GM23338 (cell line): Measurements from ENCODE around the gene MRPL37. TPM values are rescaled to one million over a fixed set of nuclear protein-coding genes. Genes with fewer than 3 reads are reported as not detected.

ENCODE experiments used
- ATAC-seq: fragments of 200-7000 bp; cut with Tn5 transposase; 3 replicates; pipeline ENCODE4 v1.9.1; 2020
- DNase-seq: peaks from one replicate; pipeline ENCODE4 v3.0.0-alpha.2; 2015; ENCODE audit warnings: low spot score
- H2AFZ ChIP-seq: fragments of 200-600 bp; sonication (generic); 2 replicates; pipeline ENCODE4 v1.8.0; 2016; ENCODE audit warnings: antibody characterized with exemption, mild to moderate bottlenecking, moderate library complexity
- H3F3A ChIP-seq: fragments of 200-600 bp; sonication (generic); replicated peaks from 2 replicates; pipeline ENCODE4 v1.8.0; 2017; ENCODE audit warnings: antibody characterized with exemption, mixed run types, low read depth
- H3K27ac ChIP-seq: fragments of 200-600 bp; sonication (generic); 2 replicates; pipeline ENCODE4 v1.6.1; 2016; ENCODE audit warnings: low read depth
- H3K27me3 ChIP-seq: fragments of 200-600 bp; sonication (generic); 2 replicates; pipeline ENCODE4 v1.8.0; 2016; ENCODE audit warnings: mild to moderate bottlenecking, mixed run types, moderate library complexity; ENCODE audit not compliant: insufficient read depth
- H3K36me3 ChIP-seq: fragments of 200-600 bp; sonication (generic); 2 replicates; pipeline ENCODE4 v1.8.0; 2016; ENCODE audit warnings: mild to moderate bottlenecking; ENCODE audit not compliant: insufficient read depth
- H3K4me1 ChIP-seq: fragments of 200-600 bp; sonication (generic); 2 replicates; pipeline ENCODE4 v1.8.0; 2016; ENCODE audit warnings: mild to moderate bottlenecking, moderate library complexity; ENCODE audit not compliant: insufficient read depth
- H3K4me2 ChIP-seq: fragments of 200-600 bp; sonication (generic); 2 replicates; pipeline ENCODE4 v1.7.1; 2017; ENCODE audit warnings: mixed run types
- H3K4me3 ChIP-seq: fragments of 200-600 bp; sonication (generic); 2 replicates; pipeline ENCODE4 v1.6.1; 2016; ENCODE audit warnings: mixed run types
- H3K79me2 ChIP-seq: fragments of 200-600 bp; sonication (generic); replicated peaks from 2 replicates; pipeline ENCODE4 v1.8.0; 2017; ENCODE audit warnings: mild to moderate bottlenecking; ENCODE audit not compliant: insufficient read depth
- H3K9me2 ChIP-seq: fragments of 200-600 bp; sonication (generic); 2 replicates; pipeline ENCODE4 v1.8.0; 2017; ENCODE audit not compliant: insufficient read depth
- H4K20me1 ChIP-seq: fragments of 200-600 bp; sonication (generic); replicated peaks from 2 replicates; pipeline ENCODE4 v1.8.0; 2017; ENCODE audit warnings: mild to moderate bottlenecking; ENCODE audit not compliant: insufficient read depth
- H3K27ac Mint-ChIP-seq: 2 replicates; pipeline ENCODE4 v1.8.0; 2020; ENCODE audit warnings: inconsistent platforms, mild to moderate bottlenecking, moderate library complexity, mixed read lengths
- H3K27me3 Mint-ChIP-seq: 3 replicates; pipeline ENCODE4 v1.8.0; 2022; ENCODE audit warnings: low read depth, mild to moderate bottlenecking, moderate library complexity, mixed read lengths, inconsistent platforms; ENCODE audit not compliant: insufficient read depth, poor library complexity
- H3K36me3 Mint-ChIP-seq: 3 replicates; pipeline ENCODE4 v1.8.0; 2021; ENCODE audit warnings: low read depth, mild to moderate bottlenecking, inconsistent platforms, moderate library complexity, mixed read lengths
- H3K4me1 Mint-ChIP-seq: 3 replicates; pipeline ENCODE4 v1.8.0; 2020; ENCODE audit warnings: mild to moderate bottlenecking, inconsistent platforms, mixed read lengths
- H3K4me3 Mint-ChIP-seq: 3 replicates; pipeline ENCODE4 v1.8.0; 2021; ENCODE audit warnings: moderate library complexity, mild to moderate bottlenecking, inconsistent platforms, mixed read lengths
- H3K9me3 Mint-ChIP-seq: 3 replicates; pipeline ENCODE4 v1.8.0; 2020; ENCODE audit warnings: moderate library complexity, mild to moderate bottlenecking, inconsistent platforms, mixed read lengths
- CREB1 ChIP-seq: fragments of 250-450 bp; sonication (Bioruptor Pico); IDR thresholded peaks from 2 replicates; pipeline ENCODE4 v1.5.0; 2020; ENCODE audit warnings: low read depth, mild to moderate bottlenecking, moderate library complexity
- JUNB ChIP-seq: IDR thresholded peaks from one replicate; pipeline ENCODE4 v1.6.1; 2016; ENCODE audit warnings: antibody characterized with exemption; ENCODE audit not compliant: unreplicated experiment
- NANOG ChIP-seq: IDR thresholded peaks from 2 replicates; pipeline ENCODE4 v1.6.1; 2016; ENCODE audit warnings: antibody characterized with exemption, borderline replicate concordance
- POLR2AphosphoS5 ChIP-seq: IDR thresholded peaks from 2 replicates; pipeline ENCODE4 v1.6.1; 2016; ENCODE audit warnings: antibody characterized with exemption, low read depth
- STAT1 ChIP-seq: IDR thresholded peaks from one replicate; pipeline ENCODE4 v1.6.1; 2016; ENCODE audit warnings: antibody characterized with exemption; ENCODE audit not compliant: unreplicated experiment
- ZNF331 ChIP-seq: fragments of 250-450 bp; sonication (Bioruptor Pico); IDR thresholded peaks from 2 replicates; pipeline ENCODE4 v1.5.0; 2020; ENCODE audit warnings: low read depth, mild to moderate bottlenecking, moderate library complexity
- polyA plus RNA-seq: library from polyadenylated mRNA; unstranded; fragments of >200 nt; fragmentation: Nextera tagmentation; extraction: Ambion mirVana; gene quantifications from 2 replicates; pipeline ENCODE4 v1.2.1, GENCODE V29; 2016
- total RNA-seq: library from RNA; depleted of rRNA; stranded (reverse); fragments of >200 nt; shearing (Covaris generic); gene quantifications from 2 replicates; pipeline ENCODE4 v1.2.3, GENCODE V29; 2014
- TF ChIP-seq, protein P1 (sequence below): IDR thresholded peaks from one replicate; pipeline ENCODE4 v1.6.1; 2018; ENCODE audit warnings: antibody characterized with exemption; ENCODE audit not compliant: unreplicated experiment
- TF ChIP-seq, protein P2 (sequence below): IDR thresholded peaks from 2 replicates; pipeline ENCODE4 v1.6.1; 2016; ENCODE audit warnings: antibody characterized with exemption
- TF ChIP-seq, protein P3 (sequence below): fragments of 250-450 bp; sonication (Bioruptor Pico); IDR thresholded peaks from 2 replicates; pipeline ENCODE4 v1.5.0; 2020; ENCODE audit warnings: mild to moderate bottlenecking, moderate library complexity
- TF ChIP-seq, protein P4 (sequence below), 2 experiments: fragments of 200-600 bp in 1 of 2; sonication (generic) in 1 of 2; conservative IDR thresholded peaks; 2 replicates each; pipeline versions ENCODE4 v1.5.1 to v1.6.1; 2016 to 2017; ENCODE audit warnings: antibody characterized with exemption in 2 of 2, low read depth in 2 of 2, mild to moderate bottlenecking in 2 of 2, moderate library complexity in 1 of 2

MRPL37 gene
- total and polyA plus RNA-seq, 2 experiments from 2014 or later: 130 to 155 TPM

DNA sequence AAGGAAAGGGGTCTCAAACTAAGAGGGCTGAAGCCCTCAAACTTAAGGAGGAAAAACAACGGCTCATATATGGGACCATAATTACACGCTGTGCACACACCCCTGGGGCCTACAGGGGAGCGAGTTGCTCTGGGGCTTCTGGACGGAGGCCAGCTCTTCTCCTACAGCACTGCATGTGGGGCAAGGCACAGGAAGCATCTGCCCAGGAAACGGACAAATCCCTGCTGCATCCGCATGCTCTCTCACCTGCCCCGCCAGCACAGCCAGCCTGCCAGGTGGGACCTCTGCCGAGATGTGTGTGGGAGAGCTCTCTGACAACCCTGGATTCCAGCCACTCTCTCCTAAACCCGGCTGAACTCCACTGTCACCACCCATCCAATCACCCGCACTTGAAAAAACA, 54.1 kb downstream of the MRPL37 start (continued):
- no peak for TF ChIP-seq CREB1
- no peak for TF ChIP-seq ZNF331
- TF ChIP-seq STAT1: no peak
- TF ChIP-seq NANOG: no peak
- TF ChIP-seq, protein P1, sequence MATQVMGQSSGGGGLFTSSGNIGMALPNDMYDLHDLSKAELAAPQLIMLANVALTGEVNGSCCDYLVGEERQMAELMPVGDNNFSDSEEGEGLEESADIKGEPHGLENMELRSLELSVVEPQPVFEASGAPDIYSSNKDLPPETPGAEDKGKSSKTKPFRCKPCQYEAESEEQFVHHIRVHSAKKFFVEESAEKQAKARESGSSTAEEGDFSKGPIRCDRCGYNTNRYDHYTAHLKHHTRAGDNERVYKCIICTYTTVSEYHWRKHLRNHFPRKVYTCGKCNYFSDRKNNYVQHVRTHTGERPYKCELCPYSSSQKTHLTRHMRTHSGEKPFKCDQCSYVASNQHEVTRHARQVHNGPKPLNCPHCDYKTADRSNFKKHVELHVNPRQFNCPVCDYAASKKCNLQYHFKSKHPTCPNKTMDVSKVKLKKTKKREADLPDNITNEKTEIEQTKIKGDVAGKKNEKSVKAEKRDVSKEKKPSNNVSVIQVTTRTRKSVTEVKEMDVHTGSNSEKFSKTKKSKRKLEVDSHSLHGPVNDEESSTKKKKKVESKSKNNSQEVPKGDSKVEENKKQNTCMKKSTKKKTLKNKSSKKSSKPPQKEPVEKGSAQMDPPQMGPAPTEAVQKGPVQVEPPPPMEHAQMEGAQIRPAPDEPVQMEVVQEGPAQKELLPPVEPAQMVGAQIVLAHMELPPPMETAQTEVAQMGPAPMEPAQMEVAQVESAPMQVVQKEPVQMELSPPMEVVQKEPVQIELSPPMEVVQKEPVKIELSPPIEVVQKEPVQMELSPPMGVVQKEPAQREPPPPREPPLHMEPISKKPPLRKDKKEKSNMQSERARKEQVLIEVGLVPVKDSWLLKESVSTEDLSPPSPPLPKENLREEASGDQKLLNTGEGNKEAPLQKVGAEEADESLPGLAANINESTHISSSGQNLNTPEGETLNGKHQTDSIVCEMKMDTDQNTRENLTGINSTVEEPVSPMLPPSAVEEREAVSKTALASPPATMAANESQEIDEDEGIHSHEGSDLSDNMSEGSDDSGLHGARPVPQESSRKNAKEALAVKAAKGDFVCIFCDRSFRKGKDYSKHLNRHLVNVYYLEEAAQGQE: no peak
- TF ChIP-seq JUNB: no peak
- TF ChIP-seq, protein P2, sequence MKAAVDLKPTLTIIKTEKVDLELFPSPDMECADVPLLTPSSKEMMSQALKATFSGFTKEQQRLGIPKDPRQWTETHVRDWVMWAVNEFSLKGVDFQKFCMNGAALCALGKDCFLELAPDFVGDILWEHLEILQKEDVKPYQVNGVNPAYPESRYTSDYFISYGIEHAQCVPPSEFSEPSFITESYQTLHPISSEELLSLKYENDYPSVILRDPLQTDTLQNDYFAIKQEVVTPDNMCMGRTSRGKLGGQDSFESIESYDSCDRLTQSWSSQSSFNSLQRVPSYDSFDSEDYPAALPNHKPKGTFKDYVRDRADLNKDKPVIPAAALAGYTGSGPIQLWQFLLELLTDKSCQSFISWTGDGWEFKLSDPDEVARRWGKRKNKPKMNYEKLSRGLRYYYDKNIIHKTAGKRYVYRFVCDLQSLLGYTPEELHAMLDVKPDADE: no peak
- no peak for TF ChIP-seq POLR2AphosphoS5

DNA sequence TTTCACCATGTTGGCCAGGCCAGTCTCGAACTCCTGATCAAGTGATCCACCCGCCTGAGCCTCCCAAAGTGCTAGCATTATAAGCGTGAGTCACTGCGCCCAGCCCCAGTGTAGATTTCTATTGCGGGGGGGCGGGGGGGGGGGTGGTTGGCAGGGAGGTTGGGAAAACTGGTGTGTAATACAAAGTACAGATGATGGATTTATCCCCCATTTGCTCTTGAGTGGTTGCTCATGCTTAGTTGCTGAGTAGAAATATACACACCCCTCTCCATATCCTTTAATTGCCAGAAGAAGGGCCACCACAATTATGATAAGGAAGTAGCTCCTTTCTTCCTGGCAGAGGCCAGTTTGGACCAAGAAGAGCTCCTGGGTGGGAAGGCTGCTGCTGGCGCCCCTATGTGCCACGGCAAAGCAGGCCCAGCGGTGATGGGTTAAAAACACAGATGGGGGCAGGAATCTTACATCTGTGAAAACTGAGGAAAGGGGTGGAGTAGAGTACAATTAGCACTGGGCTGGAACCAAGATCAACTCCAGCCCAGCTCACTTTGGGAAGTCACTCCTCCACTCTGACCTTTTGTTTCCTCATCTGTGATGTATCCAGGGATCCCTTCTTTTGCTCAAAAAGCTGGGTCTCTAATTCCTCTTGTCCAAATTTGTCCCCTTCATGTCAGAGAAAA, 55.2 kb downstream of the MRPL37 start:
- peaks cover 14% of the 10 kb centered on the region for H3K36me3 Mint-ChIP-seq
- H3K4me3 Mint-ChIP-seq: no peak overlapping the region
- H3K27me3 ChIP-seq: no peaks in the 10 kb centered on the region
- peaks cover 46% of the 10 kb centered on the region for H3K4me1 Mint-ChIP-seq
- no peak overlapping the region for H3K4me2 ChIP-seq
- H3K27ac ChIP-seq: no peak overlapping the region
- no peaks in the 10 kb centered on the region; the same call in 2 of the 3 replicates for H3K9me3 Mint-ChIP-seq
- H3K9me2 ChIP-seq: no peaks in the 10 kb centered on the region
- peaks cover 21% of the 10 kb centered on the region for H3K79me2 ChIP-seq
- H3K36me3 ChIP-seq: no peaks in the 10 kb centered on the region
- no peak for ATAC-seq
- H3K4me3 ChIP-seq: no peak overlapping the region
- H3K4me1 ChIP-seq: peaks cover 16% of the 10 kb centered on the region
- 0 out of 2 replicates have a peak, but pooled peaks cover 5% of the 10 kb centered on the region for H4K20me1 ChIP-seq
- no peak for TF ChIP-seq POLR2AphosphoS5
- no peak for TF ChIP-seq JUNB
- no peak for TF ChIP-seq ZNF331
- TF ChIP-seq, protein P3, sequence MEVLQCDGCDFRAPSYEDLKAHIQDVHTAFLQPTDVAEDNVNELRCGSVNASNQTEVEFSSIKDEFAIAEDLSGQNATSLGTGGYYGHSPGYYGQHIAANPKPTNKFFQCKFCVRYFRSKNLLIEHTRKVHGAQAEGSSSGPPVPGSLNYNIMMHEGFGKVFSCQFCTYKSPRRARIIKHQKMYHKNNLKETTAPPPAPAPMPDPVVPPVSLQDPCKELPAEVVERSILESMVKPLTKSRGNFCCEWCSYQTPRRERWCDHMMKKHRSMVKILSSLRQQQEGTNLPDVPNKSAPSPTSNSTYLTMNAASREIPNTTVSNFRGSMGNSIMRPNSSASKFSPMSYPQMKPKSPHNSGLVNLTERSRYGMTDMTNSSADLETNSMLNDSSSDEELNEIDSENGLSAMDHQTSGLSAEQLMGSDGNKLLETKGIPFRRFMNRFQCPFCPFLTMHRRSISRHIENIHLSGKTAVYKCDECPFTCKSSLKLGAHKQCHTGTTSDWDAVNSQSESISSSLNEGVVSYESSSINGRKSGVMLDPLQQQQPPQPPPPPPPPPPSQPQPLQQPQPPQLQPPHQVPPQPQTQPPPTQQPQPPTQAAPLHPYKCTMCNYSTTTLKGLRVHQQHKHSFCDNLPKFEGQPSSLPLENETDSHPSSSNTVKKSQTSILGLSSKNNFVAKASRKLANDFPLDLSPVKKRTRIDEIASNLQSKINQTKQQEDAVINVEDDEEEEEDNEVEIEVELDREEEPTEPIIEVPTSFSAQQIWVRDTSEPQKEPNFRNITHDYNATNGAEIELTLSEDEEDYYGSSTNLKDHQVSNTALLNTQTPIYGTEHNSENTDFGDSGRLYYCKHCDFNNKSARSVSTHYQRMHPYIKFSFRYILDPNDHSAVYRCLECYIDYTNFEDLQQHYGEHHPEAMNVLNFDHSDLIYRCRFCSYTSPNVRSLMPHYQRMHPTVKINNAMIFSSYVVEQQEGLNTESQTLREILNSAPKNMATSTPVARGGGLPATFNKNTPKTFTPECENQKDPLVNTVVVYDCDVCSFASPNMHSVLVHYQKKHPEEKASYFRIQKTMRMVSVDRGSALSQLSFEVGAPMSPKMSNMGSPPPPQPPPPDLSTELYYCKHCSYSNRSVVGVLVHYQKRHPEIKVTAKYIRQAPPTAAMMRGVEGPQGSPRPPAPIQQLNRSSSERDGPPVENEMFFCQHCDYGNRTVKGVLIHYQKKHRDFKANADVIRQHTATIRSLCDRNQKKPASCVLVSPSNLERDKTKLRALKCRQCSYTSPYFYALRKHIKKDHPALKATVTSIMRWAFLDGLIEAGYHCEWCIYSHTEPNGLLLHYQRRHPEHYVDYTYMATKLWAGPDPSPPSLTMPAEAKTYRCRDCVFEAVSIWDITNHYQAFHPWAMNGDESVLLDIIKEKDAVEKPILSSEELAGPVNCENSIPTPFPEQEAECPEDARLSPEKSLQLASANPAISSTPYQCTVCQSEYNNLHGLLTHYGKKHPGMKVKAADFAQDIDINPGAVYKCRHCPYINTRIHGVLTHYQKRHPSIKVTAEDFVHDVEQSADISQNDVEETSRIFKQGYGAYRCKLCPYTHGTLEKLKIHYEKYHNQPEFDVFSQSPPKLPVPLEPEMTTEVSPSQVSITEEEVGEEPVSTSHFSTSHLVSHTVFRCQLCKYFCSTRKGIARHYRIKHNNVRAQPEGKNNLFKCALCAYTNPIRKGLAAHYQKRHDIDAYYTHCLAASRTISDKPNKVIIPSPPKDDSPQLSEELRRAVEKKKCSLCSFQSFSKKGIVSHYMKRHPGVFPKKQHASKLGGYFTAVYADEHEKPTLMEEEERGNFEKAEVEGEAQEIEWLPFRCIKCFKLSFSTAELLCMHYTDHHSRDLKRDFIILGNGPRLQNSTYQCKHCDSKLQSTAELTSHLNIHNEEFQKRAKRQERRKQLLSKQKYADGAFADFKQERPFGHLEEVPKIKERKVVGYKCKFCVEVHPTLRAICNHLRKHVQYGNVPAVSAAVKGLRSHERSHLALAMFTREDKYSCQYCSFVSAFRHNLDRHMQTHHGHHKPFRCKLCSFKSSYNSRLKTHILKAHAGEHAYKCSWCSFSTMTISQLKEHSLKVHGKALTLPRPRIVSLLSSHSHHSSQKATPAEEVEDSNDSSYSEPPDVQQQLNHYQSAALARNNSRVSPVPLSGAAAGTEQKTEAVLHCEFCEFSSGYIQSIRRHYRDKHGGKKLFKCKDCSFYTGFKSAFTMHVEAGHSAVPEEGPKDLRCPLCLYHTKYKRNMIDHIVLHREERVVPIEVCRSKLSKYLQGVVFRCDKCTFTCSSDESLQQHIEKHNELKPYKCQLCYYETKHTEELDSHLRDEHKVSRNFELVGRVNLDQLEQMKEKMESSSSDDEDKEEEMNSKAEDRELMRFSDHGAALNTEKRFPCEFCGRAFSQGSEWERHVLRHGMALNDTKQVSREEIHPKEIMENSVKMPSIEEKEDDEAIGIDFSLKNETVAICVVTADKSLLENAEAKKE: no peak
- TF ChIP-seq CREB1: no peak
- TF ChIP-seq NANOG: no peak
- TF ChIP-seq, protein P4, sequence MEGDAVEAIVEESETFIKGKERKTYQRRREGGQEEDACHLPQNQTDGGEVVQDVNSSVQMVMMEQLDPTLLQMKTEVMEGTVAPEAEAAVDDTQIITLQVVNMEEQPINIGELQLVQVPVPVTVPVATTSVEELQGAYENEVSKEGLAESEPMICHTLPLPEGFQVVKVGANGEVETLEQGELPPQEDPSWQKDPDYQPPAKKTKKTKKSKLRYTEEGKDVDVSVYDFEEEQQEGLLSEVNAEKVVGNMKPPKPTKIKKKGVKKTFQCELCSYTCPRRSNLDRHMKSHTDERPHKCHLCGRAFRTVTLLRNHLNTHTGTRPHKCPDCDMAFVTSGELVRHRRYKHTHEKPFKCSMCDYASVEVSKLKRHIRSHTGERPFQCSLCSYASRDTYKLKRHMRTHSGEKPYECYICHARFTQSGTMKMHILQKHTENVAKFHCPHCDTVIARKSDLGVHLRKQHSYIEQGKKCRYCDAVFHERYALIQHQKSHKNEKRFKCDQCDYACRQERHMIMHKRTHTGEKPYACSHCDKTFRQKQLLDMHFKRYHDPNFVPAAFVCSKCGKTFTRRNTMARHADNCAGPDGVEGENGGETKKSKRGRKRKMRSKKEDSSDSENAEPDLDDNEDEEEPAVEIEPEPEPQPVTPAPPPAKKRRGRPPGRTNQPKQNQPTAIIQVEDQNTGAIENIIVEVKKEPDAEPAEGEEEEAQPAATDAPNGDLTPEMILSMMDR (conservative IDR thresholded peaks at IDR 0.05; ENCODE audit: low read depth in 2 of 2): no peak
- no peaks in the 10 kb centered on the region for H3F3A ChIP-seq
- H3K27me3 Mint-ChIP-seq: peaks cover 14% of the 10 kb centered on the region
- no peak for DNase-seq
- H3K27ac Mint-ChIP-seq: no peak overlapping the region
- H2AFZ ChIP-seq: no peak overlapping the region
